PC-3 (cell line): ENCODE measurements around the gene PRICKLE4. TPM values are rescaled to one million over a fixed set of nuclear protein-coding genes. Genes with fewer than 3 reads are reported as not detected.

Experiments
- ATAC-seq: fragments of 200-7000 bp; cut with Tn5 transposase; 2 replicates; pipeline ENCODE4 v1.9.1; 2020; ENCODE audit warnings: mild to moderate bottlenecking, moderate library complexity
- BruUV-seq: library from RNA; stranded (reverse); fragments of 400-500 nt; replicated peaks from 2 replicates; lab custom pipeline; 2021; lab: Mats Ljungman, UMichigan
- CTCF ChIA-PET: fragments of 300-600 bp; sonication (Branson Sonifier 250); formaldehyde crosslinking; loops from one replicate; lab custom pipeline; 2022; ENCODE audit warnings: antibody characterized with exemption; lab: Charles Lee
- POLR2A ChIA-PET: fragments of 300-600 bp; sonication (Branson Sonifier 250); formaldehyde crosslinking; loops from one replicate; lab custom pipeline; 2022; ENCODE audit warnings: antibody characterized with exemption; ENCODE audit not compliant: unreplicated experiment; lab: Charles Lee
- DNase-seq: peaks from one replicate; pipeline ENCODE4 v3.0.0-alpha.2; 2015
- H2AFZ ChIP-seq: fragments of 300-600 bp; sonication (generic); 2 replicates; pipeline ENCODE4 v1.6.0; 2016; ENCODE audit warnings: antibody characterized with exemption, low read length
- H3F3A ChIP-seq: fragments of 300-600 bp; sonication (generic); one replicate; pipeline ENCODE4 v1.6.0; 2017; ENCODE audit warnings: antibody characterized with exemption, low read length, control low read depth, mild to moderate bottlenecking; ENCODE audit not compliant: unreplicated experiment
- H3K27ac ChIP-seq: fragments of 300-600 bp; sonication (generic); 2 replicates; pipeline ENCODE4 v1.5.1; 2016; ENCODE audit warnings: mild to moderate bottlenecking, low read length
- H3K27me3 ChIP-seq: fragments of 300-600 bp; sonication (generic); 2 replicates; pipeline ENCODE4 v1.6.1; 2016; ENCODE audit warnings: low read length, mixed read lengths
- H3K36me3 ChIP-seq: fragments of 300-600 bp; sonication (generic); 2 replicates; pipeline ENCODE4 v1.6.1; 2016; ENCODE audit warnings: low read depth, mixed run types, low read length, mixed read lengths
- H3K4me1 ChIP-seq: fragments of 300-600 bp; sonication (generic); 2 replicates; pipeline ENCODE4 v1.5.1; 2016; ENCODE audit warnings: low read length; ENCODE audit not compliant: insufficient read depth
- H3K4me2 ChIP-seq: fragments of 300-600 bp; sonication (generic); 2 replicates; pipeline ENCODE4 v1.6.0; 2016; ENCODE audit warnings: low read length
- H3K4me3 ChIP-seq: fragments of 300-600 bp; sonication (generic); 2 replicates; pipeline ENCODE4 v1.5.1; 2016; ENCODE audit warnings: mild to moderate bottlenecking, low read length, mixed read lengths
- H3K79me2 ChIP-seq: fragments of 300-600 bp; sonication (generic); 2 replicates; pipeline ENCODE4 v1.6.1; 2017; ENCODE audit warnings: low read length, mixed read lengths
- H3K9ac ChIP-seq: fragments of 300-600 bp; sonication (generic); 2 replicates; pipeline ENCODE4 v1.6.0; 2016; ENCODE audit warnings: mild to moderate bottlenecking, low read length
- H3K9me2 ChIP-seq: fragments of 300-600 bp; sonication (generic); replicated peaks from 2 replicates; pipeline ENCODE4 v1.6.1; 2016; ENCODE audit warnings: mixed run types, low read length, mixed read lengths
- H3K9me3 ChIP-seq: fragments of 300-600 bp; sonication (generic); 2 replicates; pipeline ENCODE4 v1.6.1; 2016; ENCODE audit warnings: low read length, mixed read lengths
- H4K20me1 ChIP-seq: fragments of 300-600 bp; sonication (generic); 2 replicates; pipeline ENCODE4 v1.6.1; 2016; ENCODE audit warnings: low read length, mixed read lengths
- CTCF ChIP-seq: fragments of 300-600 bp; sonication (generic); conservative IDR thresholded peaks from 2 replicates; pipeline ENCODE4 v1.5.1; 2017; ENCODE audit warnings: antibody characterized with exemption, low read depth, mild to moderate bottlenecking, low read length
- EZH2 ChIP-seq: fragments of 300-600 bp; sonication (generic); IDR thresholded peaks from one replicate; pipeline ENCODE4 v1.6.1; 2017; ENCODE audit warnings: antibody characterized with exemption, mild to moderate bottlenecking, low read length; ENCODE audit not compliant: unreplicated experiment
- EZH2phosphoT487 ChIP-seq: fragments of 300-600 bp; sonication (generic); IDR thresholded peaks from 2 replicates; pipeline ENCODE4 v1.6.1; 2018; ENCODE audit warnings: mild to moderate bottlenecking, antibody characterized with exemption, low read length, borderline replicate concordance
- intact Hi-C: fragments of 100-400 bp; cut with micrococcal nuclease; formaldehyde crosslinking; loops from 2 replicates; pipeline ENCODE4 v1.9.0; 2023
- total RNA-seq: library from RNA; depleted of rRNA; stranded (reverse); fragments of >200 nt; gene quantifications from 2 replicates; pipeline ENCODE4 v1.2.3, GENCODE V29; 2014

PRICKLE4 gene
- total RNA-seq, 1 experiment from 2014 or later = 0.26 TPM

DNA sequence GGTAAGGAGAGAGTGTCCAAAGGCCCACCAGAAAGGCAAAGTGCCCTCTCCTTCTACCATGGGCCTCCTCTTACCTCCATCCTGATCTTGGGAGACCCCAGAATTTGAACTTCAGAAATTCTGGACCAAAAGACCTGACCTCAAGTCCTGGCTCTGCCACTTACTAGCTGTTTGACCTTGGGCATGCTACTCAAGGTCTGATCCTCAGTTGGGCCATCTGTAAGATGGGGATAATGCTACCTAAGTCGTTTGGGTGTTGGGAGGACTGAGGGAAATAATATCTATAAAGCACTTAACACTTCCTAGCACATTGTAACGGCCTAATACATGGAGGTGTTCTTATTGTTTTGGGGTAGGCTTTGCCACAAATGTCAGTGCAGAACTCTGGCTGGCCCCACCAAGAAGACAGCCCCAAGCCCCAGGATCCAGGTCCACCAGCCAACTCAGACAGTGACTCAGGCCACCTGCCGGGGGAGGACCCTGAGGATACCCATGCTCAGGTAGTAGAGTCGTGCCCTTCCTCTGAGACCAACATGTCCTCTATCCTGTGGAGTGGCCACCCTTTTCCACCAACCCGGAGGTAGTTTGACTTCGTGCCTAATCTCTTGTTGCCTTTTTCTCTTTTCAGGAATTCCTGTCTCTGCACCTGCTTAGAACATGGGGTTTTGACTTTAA is 2.7 kb downstream of the PRICKLE4 start:
- ChIA-PET POLR2A (no interaction called here), CTCF (interaction anchor here (0.5 kb wide), 1 partner anchor 52 kb away, joined by 3 read pairs; no protein-coding TSS in a partner anchor)
- Histone ChIP-seq H4K20me1 (no peaks in the 10 kb centered on the region), H3K4me2 (no peak overlapping the region), H3F3A (no peaks in the 10 kb centered on the region), H3K27me3 (no peaks in the 10 kb centered on the region), H3K9me2 (no peaks in the 10 kb centered on the region), H3K4me3 (no peak overlapping the region), H2AFZ (no peak overlapping the region), H3K79me2 (peaks cover 12% of the 10 kb centered on the region), H3K4me1 (peaks cover 22% of the 10 kb centered on the region), H3K36me3 (no peaks in the 10 kb centered on the region), H3K9ac (no peak overlapping the region), H3K27ac (no peak overlapping the region), H3K9me3 (no peaks in the 10 kb centered on the region)
- BruUV-seq = no TSS peak
- ATAC-seq (no peak), DNase-seq (no peak)
- intact Hi-C loops = loop anchor here (10.0 kb wide), 1 partner anchor 442 kb away; no protein-coding TSS in a partner anchor
- TF ChIP-seq EZH2phosphoT487 = no peak
- TF ChIP-seq EZH2 = no peak
- TF ChIP-seq CTCF = no peak

- Histone ChIP-seq H3K79me2 (peaks cover 20% of the 10 kb centered on the region), H3K36me3 (peaks cover 8% of the 10 kb centered on the region), H3K9me2 (no peaks in the 10 kb centered on the region), H3K27ac (no peak overlapping the region), H3K9ac (no peak overlapping the region), H3K4me3 (no peak overlapping the region), H2AFZ (no peak overlapping the region), H3K4me1 (peaks cover 27% of the 10 kb centered on the region), H3K4me2 (no peak overlapping the region), H3F3A (no peaks in the 10 kb centered on the region), H4K20me1 (no peaks in the 10 kb centered on the region), H3K27me3 (no peaks in the 10 kb centered on the region), H3K9me3 (no peaks in the 10 kb centered on the region)
- no peak for ATAC-seq
- no peak for TF ChIP-seq EZH2
- no peak for TF ChIP-seq CTCF
- TF ChIP-seq EZH2phosphoT487 = no peak
- POLR2A ChIA-PET = no interaction called here
- intact Hi-C loops = loop anchor here (5.0 to 10.0 kb wide), 3 partner anchors 153 to 440 kb away; no protein-coding TSS in a partner anchor
- DNase-seq = no peak
- CTCF ChIA-PET = no interaction called here
- no TSS peak for BruUV-seq
Observed at GRCh38 chr6:41784581-41785171, 4.1 kb downstream of the PRICKLE4 start.

DNA sequence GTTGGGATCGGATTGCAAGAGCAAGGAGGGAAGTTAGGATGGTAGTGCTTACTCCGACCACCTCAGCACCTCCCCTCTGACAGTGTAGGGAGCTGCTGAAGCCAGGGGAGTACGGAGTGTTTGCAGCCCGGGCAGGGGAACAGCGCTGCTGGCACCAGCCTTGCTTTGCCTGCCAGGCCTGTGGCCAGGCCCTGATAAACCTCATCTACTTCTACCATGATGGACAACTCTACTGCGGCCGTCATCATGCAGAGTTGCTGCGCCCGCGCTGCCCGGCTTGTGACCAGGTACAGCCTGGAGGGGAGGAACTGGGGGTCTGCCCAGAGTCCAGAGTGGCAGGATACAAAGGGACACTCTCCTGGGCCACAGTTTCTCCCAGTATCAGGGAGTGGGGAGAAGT is 4.7 kb downstream of the PRICKLE4 start:
- BruUV-seq = no TSS peak
- H2AFZ ChIP-seq = no peak overlapping the region
- no peaks in the 10 kb centered on the region for H4K20me1 ChIP-seq
- H3K9ac ChIP-seq = no peak overlapping the region
- no peaks in the 10 kb centered on the region for H3F3A ChIP-seq
- ChIA-PET POLR2A (no interaction called here), CTCF (no interaction called here)
- H3K9me3 ChIP-seq = no peaks in the 10 kb centered on the region
- intact Hi-C loops = loop anchor here (5.0 to 10.0 kb wide), 3 partner anchors 152 to 440 kb away; no protein-coding TSS in a partner anchor
- no peak for ATAC-seq
- peaks cover 21% of the 10 kb centered on the region for H3K79me2 ChIP-seq
- no peak overlapping the region for H3K4me2 ChIP-seq
- no peak overlapping the region for H3K4me3 ChIP-seq
- peaks cover 14% of the 10 kb centered on the region for H3K36me3 ChIP-seq
- DNase-seq = no peak
- peaks cover 27% of the 10 kb centered on the region for H3K4me1 ChIP-seq
- H3K27me3 ChIP-seq = no peaks in the 10 kb centered on the region
- no peak for TF ChIP-seq EZH2
- no peak for TF ChIP-seq EZH2phosphoT487
- TF ChIP-seq CTCF = no peak
- no peak overlapping the region for H3K27ac ChIP-seq
- no peaks in the 10 kb centered on the region for H3K9me2 ChIP-seq
